ENCODE measurements around the gene CAMK2G. TPM values are rescaled to one million over a fixed set of nuclear protein-coding genes. Genes with fewer than 3 reads are reported as not detected.

The CAMK2G gene
- total RNA-seq, 1 donor from 2014 or later: 25.7 TPM

DNA sequence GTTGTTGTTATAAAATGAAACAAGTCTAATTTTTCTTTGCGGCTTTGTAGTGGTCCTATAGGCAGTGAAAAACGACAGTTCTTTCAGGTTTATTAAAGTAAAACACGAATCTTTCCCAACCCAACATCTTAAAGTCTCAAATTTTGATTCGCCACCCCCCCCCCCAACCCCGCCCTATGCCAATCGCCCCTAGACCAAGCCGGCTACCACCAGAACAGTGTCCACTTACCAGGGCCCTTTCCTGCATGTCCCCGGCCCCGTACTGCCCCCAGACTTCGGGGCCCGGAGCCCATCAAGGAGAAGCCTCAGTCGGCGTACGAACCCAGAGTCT is 92.8 kb downstream of the CAMK2G start:
- peak overlapping the region; percentile 99 for H3K27ac Mint-ChIP-seq (ENCODE audit: unreplicated experiment)

DNA sequence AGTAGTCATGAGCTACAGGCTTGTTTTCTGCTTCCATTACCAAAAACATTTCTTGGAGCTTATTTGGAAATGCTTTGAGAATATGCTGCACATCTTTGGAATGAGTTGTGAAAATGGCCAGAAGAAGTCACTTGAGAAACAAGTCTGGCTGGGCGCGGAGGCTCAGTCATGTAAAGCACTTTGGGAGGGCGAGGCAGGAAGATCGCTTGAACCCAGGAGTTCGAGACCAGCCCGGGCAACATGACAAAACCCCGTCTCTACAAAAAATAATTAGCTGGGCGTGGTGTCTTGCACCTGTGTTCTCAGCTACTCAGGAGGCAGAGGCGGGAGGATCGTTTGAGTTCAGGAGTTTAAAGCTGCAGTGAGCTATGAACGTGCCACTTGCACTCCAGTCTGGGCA is 93.4 kb downstream of the CAMK2G start:
- Mint-ChIP-seq H3K4me1 (peaks cover 43% of the 10 kb centered on the region), H3K4me3 (peak overlapping the region; percentile 99), H3K36me3 (ENCODE audit: low read depth) (peaks cover 5% of the 10 kb centered on the region), H3K9me3 (no peaks in the 10 kb centered on the region), H3K27me3 (ENCODE audit: low read depth) (no peaks in the 10 kb centered on the region), H3K27ac (ENCODE audit: unreplicated experiment) (no peak overlapping the region)
- DNase-seq (ENCODE audit: low read depth, low spot score): no peak
- TF ChIP-seq, protein P1, sequence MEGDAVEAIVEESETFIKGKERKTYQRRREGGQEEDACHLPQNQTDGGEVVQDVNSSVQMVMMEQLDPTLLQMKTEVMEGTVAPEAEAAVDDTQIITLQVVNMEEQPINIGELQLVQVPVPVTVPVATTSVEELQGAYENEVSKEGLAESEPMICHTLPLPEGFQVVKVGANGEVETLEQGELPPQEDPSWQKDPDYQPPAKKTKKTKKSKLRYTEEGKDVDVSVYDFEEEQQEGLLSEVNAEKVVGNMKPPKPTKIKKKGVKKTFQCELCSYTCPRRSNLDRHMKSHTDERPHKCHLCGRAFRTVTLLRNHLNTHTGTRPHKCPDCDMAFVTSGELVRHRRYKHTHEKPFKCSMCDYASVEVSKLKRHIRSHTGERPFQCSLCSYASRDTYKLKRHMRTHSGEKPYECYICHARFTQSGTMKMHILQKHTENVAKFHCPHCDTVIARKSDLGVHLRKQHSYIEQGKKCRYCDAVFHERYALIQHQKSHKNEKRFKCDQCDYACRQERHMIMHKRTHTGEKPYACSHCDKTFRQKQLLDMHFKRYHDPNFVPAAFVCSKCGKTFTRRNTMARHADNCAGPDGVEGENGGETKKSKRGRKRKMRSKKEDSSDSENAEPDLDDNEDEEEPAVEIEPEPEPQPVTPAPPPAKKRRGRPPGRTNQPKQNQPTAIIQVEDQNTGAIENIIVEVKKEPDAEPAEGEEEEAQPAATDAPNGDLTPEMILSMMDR (conservative IDR thresholded peaks at IDR 0.05): no peak

More for the DNA sequence above, 92.8 kb downstream of the CAMK2G start:
- Mint-ChIP-seq H3K4me1 (peaks cover 48% of the 10 kb centered on the region), H3K36me3 (ENCODE audit: low read depth) (peaks cover 5% of the 10 kb centered on the region), H3K4me3 (peak overlapping the region; percentile 99), H3K27me3 (ENCODE audit: low read depth) (no peaks in the 10 kb centered on the region), H3K9me3 (no peaks in the 10 kb centered on the region)
- DNase-seq (ENCODE audit: low read depth, low spot score): no peak
- TF ChIP-seq, protein P1 (conservative IDR thresholded peaks at IDR 0.05): no peak

DNA sequence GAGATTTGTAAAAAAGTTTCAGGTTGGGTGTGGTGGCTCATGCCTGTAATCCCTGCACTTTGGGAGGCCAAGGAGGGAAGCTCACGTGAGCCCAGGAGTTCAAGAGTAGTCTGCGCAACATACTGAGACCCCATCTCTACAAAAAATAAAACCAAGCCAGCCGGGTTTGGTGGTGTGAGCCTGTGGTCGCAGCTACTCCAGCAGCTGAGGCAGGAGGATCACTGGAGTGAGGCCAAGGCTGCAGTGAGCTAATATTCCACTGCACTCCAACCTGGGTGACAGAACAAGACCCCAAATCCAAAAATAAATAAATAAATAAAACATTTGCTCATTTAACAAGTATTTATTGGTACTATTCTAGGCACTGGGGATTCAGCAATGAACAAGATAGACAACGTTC is 94.1 kb downstream of the CAMK2G start:
- Mint-ChIP-seq H3K9me3 (no peaks in the 10 kb centered on the region), H3K4me1 (peaks cover 48% of the 10 kb centered on the region), H3K4me3 (peak overlapping the region; percentile 99), H3K36me3 (ENCODE audit: low read depth) (peaks cover 5% of the 10 kb centered on the region), H3K27ac (ENCODE audit: unreplicated experiment) (peak overlapping the region; percentile 43), H3K27me3 (ENCODE audit: low read depth) (no peaks in the 10 kb centered on the region)
- no peak for DNase-seq (ENCODE audit: low read depth, low spot score)
- TF ChIP-seq, protein P1 (conservative IDR thresholded peaks at IDR 0.05): no peak

DNA sequence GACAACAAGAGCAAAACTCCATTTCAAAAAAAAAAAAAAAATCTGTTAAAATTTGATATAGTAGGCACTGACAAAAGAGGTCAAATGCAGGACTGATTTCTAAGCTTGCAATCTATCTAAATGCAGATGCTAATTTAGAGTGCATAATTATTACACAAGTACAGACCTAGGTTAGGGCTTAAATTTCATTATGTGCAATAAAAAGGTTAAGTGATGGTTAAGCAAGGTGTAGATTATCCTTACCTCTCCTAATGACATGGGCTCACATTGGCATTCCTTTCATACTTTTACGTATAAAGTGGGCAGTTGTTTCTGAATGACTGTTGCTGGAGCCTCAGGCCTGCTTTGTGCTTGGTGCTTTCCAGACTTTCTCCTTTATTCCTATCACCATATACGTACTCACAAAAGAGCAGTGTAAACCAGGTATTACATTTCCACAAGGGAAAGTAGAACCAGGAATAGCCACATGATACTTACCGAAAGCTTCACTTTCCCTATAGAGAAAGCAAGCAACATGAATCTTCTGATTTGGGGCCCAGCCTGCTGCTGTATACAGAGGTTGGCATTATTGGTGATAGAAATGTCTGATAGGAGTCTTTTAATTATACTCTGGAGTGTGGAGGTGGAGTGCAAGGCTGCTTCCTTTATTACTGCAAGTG is 94.7 kb downstream of the CAMK2G start:
- Mint-ChIP-seq H3K27me3 (ENCODE audit: low read depth) (no peaks in the 10 kb centered on the region), H3K4me1 (peaks cover 48% of the 10 kb centered on the region), H3K27ac (ENCODE audit: unreplicated experiment) (peak overlapping the region; percentile 43), H3K36me3 (ENCODE audit: low read depth) (peaks cover 5% of the 10 kb centered on the region), H3K9me3 (no peaks in the 10 kb centered on the region), H3K4me3 (peak overlapping the region; percentile 83)
- DNase-seq (ENCODE audit: low read depth, low spot score): no peak
- TF ChIP-seq, protein P1 (conservative IDR thresholded peaks at IDR 0.05): no peak

DNA sequence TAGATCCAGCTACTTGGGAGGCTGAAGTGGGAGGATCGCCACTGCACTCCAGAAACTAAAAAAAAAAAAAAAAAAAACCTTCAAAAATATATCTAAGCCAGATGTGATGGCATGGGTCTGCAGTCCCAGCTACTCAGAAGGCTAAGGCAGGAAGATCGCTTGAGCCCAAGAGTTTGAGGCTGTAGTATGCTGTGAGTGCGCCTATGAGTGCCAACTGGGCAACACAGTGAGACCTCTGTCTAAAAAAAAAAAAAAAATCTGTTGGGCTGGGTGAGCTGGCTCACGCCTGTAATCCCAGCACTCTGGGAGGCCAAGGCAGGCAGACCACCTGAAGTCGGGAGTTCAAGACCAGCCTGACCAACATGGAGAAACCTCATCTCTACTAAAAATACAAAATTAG is 95.3 kb downstream of the CAMK2G start:
- Mint-ChIP-seq H3K9me3 (no peaks in the 10 kb centered on the region), H3K27ac (ENCODE audit: unreplicated experiment) (no peak overlapping the region), H3K4me3 (peak overlapping the region; percentile 28), H3K4me1 (peaks cover 52% of the 10 kb centered on the region), H3K36me3 (ENCODE audit: low read depth) (peaks cover 5% of the 10 kb centered on the region), H3K27me3 (ENCODE audit: low read depth) (no peaks in the 10 kb centered on the region)
- DNase-seq (ENCODE audit: low read depth, low spot score): no peak
- TF ChIP-seq, protein P1 (conservative IDR thresholded peaks at IDR 0.05): no peak
